A549 (cell line): ENCODE measurements around the gene PALLD. TPM values are rescaled to one million over a fixed set of nuclear protein-coding genes. Genes with fewer than 3 reads are reported as not detected.

Experiments used
- ATAC-seq, 2 experiments: fragments of 200-7000 bp in 1 of 2; fragments of >200 bp in 1 of 2; cut with Nextera tagmentation in 1 of 2; cut with Tn5 transposase in 1 of 2; 3 replicates each; pipeline versions ENCODE4 v1.8.0 to v1.9.1; 2018 to 2020; ENCODE audit warnings: mild to moderate bottlenecking in 1 of 2, moderate library complexity in 1 of 2
- CTCF ChIA-PET: fragments of 300-600 bp; sonication (Branson Sonifier 250); formaldehyde crosslinking; extraction: SDS; loops from one replicate; lab custom pipeline; 2021; ENCODE audit warnings: antibody characterized with exemption, inconsistent platforms; lab: Yijun Ruan, JAX
- POLR2A ChIA-PET: fragments of 350-600 bp; formaldehyde crosslinking; extraction: SDS; loops from one replicate; lab custom pipeline; 2021; ENCODE audit warnings: antibody characterized with exemption, inconsistent platforms; lab: Yijun Ruan, JAX
- DNase-seq, 2 experiments: peaks; one replicate each; pipeline versions ENCODE4 v3.0.0 to v3.0.0-alpha.2; 2011 to 2016; ENCODE audit warnings: low read depth in 1 of 2, low spot score in 1 of 2
- FAIRE-seq: peaks from 2 replicates; lab custom pipeline; 2011; peaks lifted over from hg19 to GRCh38; lab: Jason Lieb, UNC
- H3K27ac ChIP-seq, 2 experiments: fragments of >200 bp; sonication (Bioruptor Twin); formaldehyde crosslinking; 3 replicates each; pipeline ENCODE4 v1.5.1; 2016 to 2017
- H3K4me1 ChIP-seq: fragments of >200 bp; sonication (Bioruptor Twin); formaldehyde crosslinking; 3 replicates; pipeline ENCODE4 v1.6.1; 2016
- H3K4me2 ChIP-seq: fragments of >200 bp; sonication (Bioruptor Twin); formaldehyde crosslinking; 3 replicates; pipeline ENCODE4 v1.6.1; 2016
- H3K4me3 ChIP-seq: fragments of >200 bp; sonication (Bioruptor Twin); formaldehyde crosslinking; 3 replicates; pipeline ENCODE4 v1.5.1; 2016
- H3K9me3 ChIP-seq: fragments of >200 bp; sonication (Bioruptor Twin); formaldehyde crosslinking; 3 replicates; pipeline ENCODE4 v1.6.1; 2016
- ATOH8 ChIP-seq: fragments of 250-450 bp; sonication (Bioruptor Pico); IDR thresholded peaks from 2 replicates; pipeline ENCODE4 v1.5.0; 2020; ENCODE audit warnings: low read depth, mild to moderate bottlenecking, moderate library complexity
- CBX2 ChIP-seq: fragments of 200-600 bp; sonication (generic); IDR thresholded peaks from 2 replicates; pipeline ENCODE4 v1.6.1; 2016; ENCODE audit warnings: low read depth, mild to moderate bottlenecking, borderline replicate concordance
- CBX8 ChIP-seq: fragments of 200-600 bp; sonication (generic); IDR thresholded peaks from 2 replicates; pipeline ENCODE4 v1.6.1; 2016
- CEBPB ChIP-seq, 2 experiments: fragments of >200 bp in 1 of 2; sonication (Bioruptor Twin) in 1 of 2; formaldehyde crosslinking in 1 of 2; IDR thresholded peaks; 2 replicates each; pipeline ENCODE4 v1.6.1; 2012 to 2016
- CTCF ChIP-seq: fragments of >200 bp; sonication (Bioruptor Twin); formaldehyde crosslinking; IDR thresholded peaks from 3 replicates; pipeline ENCODE4 v1.5.1; 2016
- E2F6 ChIP-seq: IDR thresholded peaks from 2 replicates; pipeline ENCODE4 v1.6.1; 2012; ENCODE audit warnings: low read depth, borderline replicate concordance
- EHMT2 ChIP-seq: fragments of 200-600 bp; sonication (generic); IDR thresholded peaks from 2 replicates; pipeline ENCODE4 v1.6.1; 2016; ENCODE audit warnings: antibody characterized with exemption, low read depth, mild to moderate bottlenecking, moderate library complexity
- ELK1 ChIP-seq: fragments of 150-350 bp; IDR thresholded peaks from 2 replicates; pipeline ENCODE4 v1.6.1; 2014; ENCODE audit warnings: low read depth, mild to moderate bottlenecking, low read length
- GATA3 ChIP-seq: IDR thresholded peaks from 2 replicates; pipeline ENCODE4 v1.6.1; 2012; ENCODE audit warnings: borderline replicate concordance
- HES2 ChIP-seq: fragments of >200 bp; sonication (Bioruptor Twin); formaldehyde crosslinking; IDR thresholded peaks from 2 replicates; pipeline ENCODE4 v1.6.1; 2016
- HOXB13 ChIP-seq: fragments of 250-450 bp; sonication (Bioruptor Pico); IDR thresholded peaks from 2 replicates; pipeline ENCODE4 v1.5.0; 2020; ENCODE audit warnings: low read depth, mild to moderate bottlenecking, moderate library complexity
- JUN ChIP-seq, 2 experiments: fragments of >200 bp; sonication (Bioruptor Twin); formaldehyde crosslinking; IDR thresholded peaks; 2 replicates in 1 of 2; 3 replicates in 1 of 2; pipeline ENCODE4 v1.6.1; 2016 to 2017
- JUNB ChIP-seq: fragments of >200 bp; sonication (Bioruptor Twin); formaldehyde crosslinking; IDR thresholded peaks from 2 replicates; pipeline ENCODE4 v1.6.1; 2016
- KDM1A ChIP-seq: fragments of 200-600 bp; sonication (generic); IDR thresholded peaks from 2 replicates; pipeline ENCODE4 v1.6.1; 2016; ENCODE audit warnings: low read depth, mild to moderate bottlenecking
- KDM5A ChIP-seq: fragments of 200-600 bp; sonication (generic); IDR thresholded peaks from 2 replicates; pipeline ENCODE4 v1.6.1; 2016; ENCODE audit warnings: antibody characterized with exemption, mild to moderate bottlenecking
- MAX ChIP-seq: IDR thresholded peaks from 2 replicates; pipeline ENCODE4 v1.6.1; 2012
- MAZ ChIP-seq: fragments of 150-350 bp; IDR thresholded peaks from 2 replicates; pipeline ENCODE4 v1.6.1; 2014; ENCODE audit warnings: antibody characterized with exemption, low read depth, low read length, borderline replicate concordance
- PBX3 ChIP-seq: IDR thresholded peaks from 2 replicates; pipeline ENCODE4 v1.6.1; 2012
- PHF8 ChIP-seq: fragments of 200-600 bp; sonication (generic); IDR thresholded peaks from 2 replicates; pipeline ENCODE4 v1.6.1; 2016; ENCODE audit warnings: low read depth, mild to moderate bottlenecking, antibody characterized with exemption, moderate library complexity, borderline replicate concordance
- RAD21 ChIP-seq, 2 experiments: fragments of >200 bp in 1 of 2; sonication (Bioruptor Twin) in 1 of 2; formaldehyde crosslinking in 1 of 2; IDR thresholded peaks in 1 of 2; conservative IDR thresholded peaks in 1 of 2; 2 replicates in 1 of 2; 3 replicates in 1 of 2; pipeline ENCODE4 v1.6.1; 2012 to 2018; ENCODE audit warnings: inconsistent platforms in 1 of 2
- RARB ChIP-seq: fragments of 250-450 bp; sonication (Bioruptor Pico); IDR thresholded peaks from 2 replicates; pipeline ENCODE4 v1.8.0; 2021; ENCODE audit warnings: mild to moderate bottlenecking, moderate library complexity
- RCOR1 ChIP-seq: fragments of 150-350 bp; IDR thresholded peaks from 2 replicates; pipeline ENCODE4 v1.6.1; 2014; ENCODE audit warnings: antibody characterized with exemption, low read length, low read depth
- RFX5 ChIP-seq: fragments of 450-650 bp; IDR thresholded peaks from 2 replicates; pipeline ENCODE4 v1.7.1; 2014; ENCODE audit warnings: antibody characterized with exemption, mild to moderate bottlenecking, moderate library complexity
- RNF2 ChIP-seq: fragments of 200-600 bp; sonication (generic); IDR thresholded peaks from 2 replicates; pipeline ENCODE4 v1.6.1; 2016; ENCODE audit warnings: low read depth, mild to moderate bottlenecking, antibody characterized with exemption, moderate library complexity, borderline replicate concordance
- SMC3 ChIP-seq: fragments of >200 bp; sonication (Bioruptor Twin); formaldehyde crosslinking; IDR thresholded peaks from 3 replicates; pipeline ENCODE4 v1.6.1; 2018; ENCODE audit warnings: inconsistent platforms
- SREBF2 ChIP-seq: fragments of 450-650 bp; IDR thresholded peaks from 2 replicates; pipeline ENCODE4 v1.6.1; 2014; ENCODE audit warnings: mild to moderate bottlenecking, moderate library complexity
- TP53 ChIP-seq: fragments of 250-450 bp; sonication (Bioruptor Pico); IDR thresholded peaks from 2 replicates; pipeline ENCODE4 v1.5.0; 2021; ENCODE audit warnings: mild to moderate bottlenecking, moderate library complexity
- ZC3H11A ChIP-seq: fragments of 450-650 bp; IDR thresholded peaks from 2 replicates; pipeline ENCODE4 v1.6.1; 2014; ENCODE audit warnings: antibody characterized with exemption, mild to moderate bottlenecking
- WGBS: methylation state at CpG from one replicate; pipeline ENCODE4 v1.1.6; 2017; ENCODE audit errors: missing lambda C conversion rate; 5-methylcytosine and 5-hydroxymethylcytosine counted together
- polyA plus RNA-seq, 4 experiments: library from polyadenylated mRNA; depleted of rRNA in 3 of 4; stranded (reverse); fragments of >200 nt; fragmentation: RNase III in 1 of 4; extraction: RNeasy Plus Mini Kit Qiagen cat#74134 plus additional on column Dnase treatment in 1 of 4; gene quantifications; 2 replicates in 3 of 4; 3 replicates in 1 of 4; pipeline ENCODE4 v1.2.3, GENCODE V29; 2011 to 2017

PALLD gene
- polyA plus RNA-seq, 2 of the 4 experiments (the other 2 are of a cell fraction): 88.8 to 113 TPM

GRCh38 chr4:168637872-168638756 lies 141.3 kb downstream of the PALLD start:
- 97% methylated on average over 5 of the region's 5 CpGs for WGBS
- TF ChIP-seq HOXB13 (no peak), CBX2 (no peak), EHMT2 (no peak), SMC3 (no peak), MAZ (no peak), TP53 (CRISPR knock-in tag) (no peak), JUNB (no peak), RAD21 (conservative IDR thresholded peaks at IDR 0.05 in 1 of 2, IDR thresholded peaks at IDR 0.05 in 1 of 2) (no peak), GATA3 (no peak), RCOR1 (no peak), JUN (IDR thresholded peaks at IDR 0.05) (no peak), KDM5A (no peak), CTCF (no peak), CEBPB (IDR thresholded peaks at IDR 0.05) (no peak), CBX8 (no peak), HES2 (no peak), RFX5 (no peak), PBX3 (no peak), KDM1A (no peak), MAX (no peak)
- Histone ChIP-seq H3K4me1 (peaks cover 47% of the 10 kb centered on the region), H3K4me2 (no peak overlapping the region), H3K4me3 (no peak overlapping the region), H3K27ac (peak overlapping the region; percentile 22 to 96; a peak in 3 of 6 replicates), H3K9me3 (no peaks in the 10 kb centered on the region)
- ATAC-seq: no peak
- CTCF ChIA-PET: interaction anchor here (9.8 kb wide), 1 partner anchor 51 kb away, joined by 88 read pairs; no protein-coding TSS in a partner anchor
- DNase-seq: no peak
- no peak for FAIRE-seq
- POLR2A ChIA-PET: no interaction called here

- Histone ChIP-seq H3K4me2 (no peak overlapping the region), H3K4me1 (peaks cover 41% of the 10 kb centered on the region), H3K9me3 (no peaks in the 10 kb centered on the region), H3K4me3 (no peak overlapping the region), H3K27ac (peak overlapping the region in 1 of 2 experiments; percentile 37; a peak in 1 of 6 replicates)
- TF ChIP-seq PHF8 (no peak), ZC3H11A (no peak)
- FAIRE-seq: no peak
- no peak for ATAC-seq
- no peak for DNase-seq
- 97% methylated on average over 8 of the region's 8 CpGs for WGBS
- CTCF ChIA-PET: no interaction called here
- POLR2A ChIA-PET: no interaction called here
Observed at GRCh38 chr4:168639914-168640313, 143.1 kb downstream of the PALLD start.

GRCh38 chr4:168641811-168642140 lies 144.9 kb downstream of the PALLD start:
- Histone ChIP-seq H3K9me3 (no peaks in the 10 kb centered on the region), H3K4me2 (no peak overlapping the region)
- POLR2A ChIA-PET: no interaction called here
- TF ChIP-seq E2F6 (no peak), SREBF2 (no peak), RNF2 (no peak), ATOH8 (no peak), ELK1 (no peak), RARB (CRISPR knock-in tag) (no peak)

More at GRCh38 chr4:168641811-168642140, 144.9 kb downstream of the PALLD start:
- Histone ChIP-seq H3K4me3 (no peak overlapping the region), H3K4me1 (peaks cover 40% of the 10 kb centered on the region), H3K27ac (peak overlapping the region in 1 of 2 experiments; percentile 47; a peak in 2 of 6 replicates)
- DNase-seq (no peak), ATAC-seq (no peak), FAIRE-seq (no peak)
- CTCF ChIA-PET: no interaction called here
- 94% methylated on average over 3 of the region's 3 CpGs for WGBS
